ENCODE results near the gene EDN3. TPM values are rescaled to one million over a fixed set of nuclear protein-coding genes. Genes with fewer than 3 reads are reported as not detected.
A peak's percentile ranks its signal among the peaks of the same experiment; 100 is the strongest.

EDN3 gene
- polyA plus RNA-seq, 1 donor from 2014 or later: 0.50 TPM

- H3K79me2 ChIP-seq (replicated peaks; ENCODE audit: insufficient read depth, low read length): no peaks in the 10 kb centered on the region
- no peak overlapping the region for H2AFZ ChIP-seq (ENCODE audit: low read depth, low read length)
- H3K4me2 ChIP-seq (ENCODE audit: low read length): no peak overlapping the region
- H3K9me2 ChIP-seq (ENCODE audit: insufficient read depth, low read length): no peaks in the 10 kb centered on the region
- no peaks in the 10 kb centered on the region for H3K9me3 ChIP-seq (ENCODE audit: low read length)
- H3K9ac ChIP-seq (ENCODE audit: low read length): no peak overlapping the region
- H3K36me3 ChIP-seq (ENCODE audit: insufficient read depth, low read length): no peaks in the 10 kb centered on the region
- TF ChIP-seq MXI1 (conservative IDR thresholded peaks at IDR 0.05; ENCODE audit: poor library complexity, severe bottlenecking) (no peak), TAF1 (IDR thresholded peaks at IDR 0.05; ENCODE audit: low read depth) (no peak), CTCF (IDR thresholded peaks at IDR 0.05; ENCODE audit: poor library complexity, severe bottlenecking) (no peak), SMC3 (conservative IDR thresholded peaks at IDR 0.05; ENCODE audit: poor library complexity) (no peak), EZH2 (IDR thresholded peaks at IDR 0.05; ENCODE audit: borderline replicate concordance, insufficient read depth, low read length, poor library complexity, severe bottlenecking) (no peak)
- no peaks in the 10 kb centered on the region for H3F3A ChIP-seq (ENCODE audit: insufficient read depth, low read length, poor library complexity, severe bottlenecking)
- no peak overlapping the region for H3K27ac ChIP-seq (ENCODE audit: low read length)
- no peaks in the 10 kb centered on the region for H4K20me1 ChIP-seq (ENCODE audit: insufficient read depth)
- no peaks in the 10 kb centered on the region for H3K27me3 ChIP-seq (ENCODE audit: insufficient read depth, low read depth, low read length)
- H3K4me3 ChIP-seq (ENCODE audit: low read length): no peak overlapping the region
These were observed 20.0 kb downstream of the EDN3 start for GRCh38 chr20:59320426-59320825.

- Histone ChIP-seq H3K9me3 (ENCODE audit: low read length) (no peaks in the 10 kb centered on the region), H3K27me3 (ENCODE audit: insufficient read depth, low read depth, low read length) (no peaks in the 10 kb centered on the region)
These were observed 20.6 kb downstream of the EDN3 start for GRCh38 chr20:59320854-59321647.

More at GRCh38 chr20:59320854-59321647, 20.6 kb downstream of the EDN3 start:
- Histone ChIP-seq H3K79me2 (replicated peaks; ENCODE audit: insufficient read depth, low read length) (no peaks in the 10 kb centered on the region), H3K36me3 (ENCODE audit: insufficient read depth, low read length) (no peaks in the 10 kb centered on the region), H3K9ac (ENCODE audit: low read length) (no peak overlapping the region), H3K9me2 (ENCODE audit: insufficient read depth, low read length) (no peaks in the 10 kb centered on the region), H3K27ac (ENCODE audit: low read length) (no peak overlapping the region), H4K20me1 (ENCODE audit: insufficient read depth) (no peaks in the 10 kb centered on the region), H2AFZ (ENCODE audit: low read depth, low read length) (no peak overlapping the region), H3F3A (ENCODE audit: insufficient read depth, low read length, poor library complexity, severe bottlenecking) (no peaks in the 10 kb centered on the region), H3K4me3 (ENCODE audit: low read length) (peak overlapping the region; percentile 54), H3K4me2 (ENCODE audit: low read length) (peak overlapping the region; percentile 10)
- TF ChIP-seq RAD21 (conservative IDR thresholded peaks at IDR 0.05) (no peak), CTCF (IDR thresholded peaks at IDR 0.05; ENCODE audit: poor library complexity, severe bottlenecking) (no peak), EZH2 (IDR thresholded peaks at IDR 0.05; ENCODE audit: borderline replicate concordance, insufficient read depth, low read length, poor library complexity, severe bottlenecking) (no peak), TAF1 (IDR thresholded peaks at IDR 0.05; ENCODE audit: low read depth) (no peak), MXI1 (conservative IDR thresholded peaks at IDR 0.05; ENCODE audit: poor library complexity, severe bottlenecking) (no peak), EP300 (conservative IDR thresholded peaks at IDR 0.05; ENCODE audit: poor library complexity, severe bottlenecking) (no peak), POLR2AphosphoS5 (IDR thresholded peaks at IDR 0.05) (no peak), SMC3 (conservative IDR thresholded peaks at IDR 0.05; ENCODE audit: poor library complexity) (no peak)
